Panc1 (cell line): ENCODE data around the gene ARHGEF28. TPM values are rescaled to one million over a fixed set of nuclear protein-coding genes. Genes with fewer than 3 reads are reported as not detected.

Experiments used
- ATAC-seq: fragments of 200-7000 bp; cut with Tn5 transposase; 2 replicates; pipeline ENCODE4 v1.9.1; 2020; ENCODE audit warnings: mild to moderate bottlenecking, moderate library complexity
- BruUV-seq: library from RNA; stranded (reverse); fragments of 400-500 nt; replicated peaks from 2 replicates; lab custom pipeline; 2021; lab: Mats Ljungman, UMichigan
- CTCF ChIA-PET: fragments of 300-600 bp; sonication (Branson Sonifier 250); formaldehyde crosslinking; loops from one replicate; lab custom pipeline; 2022; ENCODE audit warnings: antibody characterized with exemption; lab: Charles Lee
- POLR2A ChIA-PET: fragments of 300-600 bp; sonication (Branson Sonifier 250); formaldehyde crosslinking; loops from one replicate; lab custom pipeline; 2022; ENCODE audit warnings: antibody characterized with exemption; lab: Charles Lee
- DNase-seq: peaks from one replicate; pipeline ENCODE4 v3.0.0-alpha.2; 2010; ENCODE audit warnings: low read depth, low spot score
- H3K27ac ChIP-seq: 2 replicates; pipeline ENCODE4 v1.5.1; 2011; ENCODE audit warnings: mild to moderate bottlenecking, low read length, inconsistent platforms
- H3K27me3 ChIP-seq: fragments of 200-500 bp; sonication (Bioruptor generic); 2 replicates; pipeline ENCODE4 v1.6.0; 2014; ENCODE audit warnings: low read length, inconsistent platforms; ENCODE audit not compliant: control insufficient read depth, insufficient read depth
- H3K36me3 ChIP-seq: fragments of 200-500 bp; sonication (Bioruptor generic); 2 replicates; pipeline ENCODE4 v1.5.1; 2014; ENCODE audit warnings: inconsistent platforms, mild to moderate bottlenecking, low read length, moderate library complexity; ENCODE audit not compliant: control insufficient read depth, insufficient read depth
- H3K4me1 ChIP-seq: 2 replicates; pipeline ENCODE4 v1.5.1; 2011; ENCODE audit warnings: inconsistent platforms, mild to moderate bottlenecking, low read length, moderate library complexity; ENCODE audit not compliant: control insufficient read depth, insufficient read depth
- H3K4me3 ChIP-seq, 2 experiments: 2 replicates each; pipeline ENCODE4 v1.5.1; 2011 to 2012; ENCODE audit warnings: low read depth in 2 of 2, low read length in 2 of 2, mild to moderate bottlenecking in 2 of 2, inconsistent platforms in 1 of 2, moderate library complexity in 1 of 2
- H3K9me3 ChIP-seq: fragments of 200-500 bp; sonication (Bioruptor generic); 2 replicates; pipeline ENCODE4 v1.5.1; 2014; ENCODE audit warnings: low read depth, mild to moderate bottlenecking, inconsistent platforms, low read length, moderate library complexity; ENCODE audit not compliant: control insufficient read depth, insufficient read depth
- POLR2AphosphoS5 ChIP-seq: IDR thresholded peaks from 2 replicates; pipeline ENCODE4 v1.6.1; 2012; ENCODE audit warnings: mild to moderate bottlenecking, low read depth, low read length, moderate library complexity
- SIN3A ChIP-seq: IDR thresholded peaks from 2 replicates; pipeline ENCODE4 v1.6.1; 2012; ENCODE audit warnings: low read depth, mild to moderate bottlenecking, low read length, moderate library complexity, borderline replicate concordance; ENCODE audit not compliant: insufficient read depth
- TCF7L2 ChIP-seq: IDR thresholded peaks from 2 replicates; pipeline ENCODE4 v1.6.1; 2011; ENCODE audit warnings: mild to moderate bottlenecking, low read depth, low read length, inconsistent platforms
- in situ Hi-C: cut with HindIII; loops from 2 replicates; pipeline ENCODE4 v1.10.0; 2016; ENCODE audit warnings: low sequenced_read_pairs, low pct_unique_long_range_greater_than_20kb
- intact Hi-C: fragments of 100-400 bp; cut with micrococcal nuclease; formaldehyde crosslinking; loops from one replicate; pipeline ENCODE4 v1.10.0; 2022; ENCODE audit not compliant: unreplicated experiment
- total RNA-seq: library from RNA; stranded (reverse); gene quantifications from one replicate; pipeline ENCODE4 v1.2.1, GENCODE V29; 2021; ENCODE audit not compliant: unreplicated experiment
- TF ChIP-seq, protein P1 (sequence below), 2 experiments: IDR thresholded peaks; 2 replicates each; pipeline ENCODE4 v1.6.1; 2011 to 2012; ENCODE audit warnings: low read depth in 2 of 2, control low read depth in 1 of 2, low read length in 1 of 2, mild to moderate bottlenecking in 1 of 2, moderate library complexity in 1 of 2; ENCODE audit not compliant: insufficient read depth in 1 of 2
- TF ChIP-seq, protein P2 (sequence below): fragments of 450-650 bp; IDR thresholded peaks from 2 replicates; pipeline ENCODE4 v1.5.1; 2017; ENCODE audit warnings: mild to moderate bottlenecking

The ARHGEF28 gene
- total RNA-seq, 1 experiment from 2014 or later = 34.8 TPM

GRCh38 chr5:73702534-73702933 lies 76.5 kb downstream of the ARHGEF28 start:
- BruUV-seq = no TSS peak
- DNase-seq (no peak), ATAC-seq (no peak)
- no peaks in the 10 kb centered on the region for H3K36me3 ChIP-seq
- no peaks in the 10 kb centered on the region for H3K27me3 ChIP-seq
- intact Hi-C loops (no loop called here), in situ Hi-C loops (no loop called here)
- no peak for TF ChIP-seq TCF7L2
- no peak for TF ChIP-seq SIN3A
- no peak for TF ChIP-seq POLR2AphosphoS5
- CTCF ChIA-PET = no interaction called here
- H3K27ac ChIP-seq = no peak overlapping the region
- no peaks in the 10 kb centered on the region for H3K4me1 ChIP-seq
- no peak overlapping the region for H3K4me3 ChIP-seq
- POLR2A ChIA-PET = no interaction called here
- H3K9me3 ChIP-seq = no peaks in the 10 kb centered on the region

GRCh38 chr5:73702951-73703350 lies 77.0 kb downstream of the ARHGEF28 start:
- intact Hi-C loops (no loop called here), in situ Hi-C loops (no loop called here)
- no peak for TF ChIP-seq SIN3A
- TF ChIP-seq, protein P1, sequence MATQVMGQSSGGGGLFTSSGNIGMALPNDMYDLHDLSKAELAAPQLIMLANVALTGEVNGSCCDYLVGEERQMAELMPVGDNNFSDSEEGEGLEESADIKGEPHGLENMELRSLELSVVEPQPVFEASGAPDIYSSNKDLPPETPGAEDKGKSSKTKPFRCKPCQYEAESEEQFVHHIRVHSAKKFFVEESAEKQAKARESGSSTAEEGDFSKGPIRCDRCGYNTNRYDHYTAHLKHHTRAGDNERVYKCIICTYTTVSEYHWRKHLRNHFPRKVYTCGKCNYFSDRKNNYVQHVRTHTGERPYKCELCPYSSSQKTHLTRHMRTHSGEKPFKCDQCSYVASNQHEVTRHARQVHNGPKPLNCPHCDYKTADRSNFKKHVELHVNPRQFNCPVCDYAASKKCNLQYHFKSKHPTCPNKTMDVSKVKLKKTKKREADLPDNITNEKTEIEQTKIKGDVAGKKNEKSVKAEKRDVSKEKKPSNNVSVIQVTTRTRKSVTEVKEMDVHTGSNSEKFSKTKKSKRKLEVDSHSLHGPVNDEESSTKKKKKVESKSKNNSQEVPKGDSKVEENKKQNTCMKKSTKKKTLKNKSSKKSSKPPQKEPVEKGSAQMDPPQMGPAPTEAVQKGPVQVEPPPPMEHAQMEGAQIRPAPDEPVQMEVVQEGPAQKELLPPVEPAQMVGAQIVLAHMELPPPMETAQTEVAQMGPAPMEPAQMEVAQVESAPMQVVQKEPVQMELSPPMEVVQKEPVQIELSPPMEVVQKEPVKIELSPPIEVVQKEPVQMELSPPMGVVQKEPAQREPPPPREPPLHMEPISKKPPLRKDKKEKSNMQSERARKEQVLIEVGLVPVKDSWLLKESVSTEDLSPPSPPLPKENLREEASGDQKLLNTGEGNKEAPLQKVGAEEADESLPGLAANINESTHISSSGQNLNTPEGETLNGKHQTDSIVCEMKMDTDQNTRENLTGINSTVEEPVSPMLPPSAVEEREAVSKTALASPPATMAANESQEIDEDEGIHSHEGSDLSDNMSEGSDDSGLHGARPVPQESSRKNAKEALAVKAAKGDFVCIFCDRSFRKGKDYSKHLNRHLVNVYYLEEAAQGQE (IDR thresholded peaks at IDR 0.05; ENCODE audit: insufficient read depth in 1 of 2, low read depth in 2 of 2, low read length in 1 of 2) = no peak
- TF ChIP-seq POLR2AphosphoS5 = no peak
- no peak for TF ChIP-seq TCF7L2
- TF ChIP-seq, protein P2, sequence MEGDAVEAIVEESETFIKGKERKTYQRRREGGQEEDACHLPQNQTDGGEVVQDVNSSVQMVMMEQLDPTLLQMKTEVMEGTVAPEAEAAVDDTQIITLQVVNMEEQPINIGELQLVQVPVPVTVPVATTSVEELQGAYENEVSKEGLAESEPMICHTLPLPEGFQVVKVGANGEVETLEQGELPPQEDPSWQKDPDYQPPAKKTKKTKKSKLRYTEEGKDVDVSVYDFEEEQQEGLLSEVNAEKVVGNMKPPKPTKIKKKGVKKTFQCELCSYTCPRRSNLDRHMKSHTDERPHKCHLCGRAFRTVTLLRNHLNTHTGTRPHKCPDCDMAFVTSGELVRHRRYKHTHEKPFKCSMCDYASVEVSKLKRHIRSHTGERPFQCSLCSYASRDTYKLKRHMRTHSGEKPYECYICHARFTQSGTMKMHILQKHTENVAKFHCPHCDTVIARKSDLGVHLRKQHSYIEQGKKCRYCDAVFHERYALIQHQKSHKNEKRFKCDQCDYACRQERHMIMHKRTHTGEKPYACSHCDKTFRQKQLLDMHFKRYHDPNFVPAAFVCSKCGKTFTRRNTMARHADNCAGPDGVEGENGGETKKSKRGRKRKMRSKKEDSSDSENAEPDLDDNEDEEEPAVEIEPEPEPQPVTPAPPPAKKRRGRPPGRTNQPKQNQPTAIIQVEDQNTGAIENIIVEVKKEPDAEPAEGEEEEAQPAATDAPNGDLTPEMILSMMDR = no peak
- H3K4me3 ChIP-seq = no peak overlapping the region
- no peaks in the 10 kb centered on the region for H3K27me3 ChIP-seq
- no peaks in the 10 kb centered on the region for H3K4me1 ChIP-seq
- ATAC-seq (no peak), DNase-seq (no peak)
- no peaks in the 10 kb centered on the region for H3K36me3 ChIP-seq
- H3K27ac ChIP-seq = no peak overlapping the region
- H3K9me3 ChIP-seq = no peaks in the 10 kb centered on the region
- POLR2A ChIA-PET = no interaction called here
- no TSS peak for BruUV-seq
- CTCF ChIA-PET = no interaction called here

- ATAC-seq (no peak), DNase-seq (no peak)
- H3K36me3 ChIP-seq = no peaks in the 10 kb centered on the region
- H3K27ac ChIP-seq = no peak overlapping the region
- CTCF ChIA-PET = interaction anchor here (0.8 kb wide), 1 partner anchor 24 kb away, joined by 3 read pairs; no protein-coding TSS in a partner anchor
- H3K9me3 ChIP-seq = peaks cover 10% of the 10 kb centered on the region; the same call in 1 of the 2 replicates
- no peak overlapping the region for H3K4me3 ChIP-seq
- TF ChIP-seq, protein P2 = peak; percentile 11; the same call in 1 of the 2 replicates
- TF ChIP-seq, protein P1 (IDR thresholded peaks at IDR 0.05; ENCODE audit: insufficient read depth in 1 of 2, low read depth in 2 of 2, low read length in 1 of 2) = no peak
- H3K27me3 ChIP-seq = no peaks in the 10 kb centered on the region
- POLR2A ChIA-PET = no interaction called here
- BruUV-seq = no TSS peak
- H3K4me1 ChIP-seq = no peaks in the 10 kb centered on the region
- intact Hi-C loops = no loop called here
- in situ Hi-C loops = no loop called here
Observed at GRCh38 chr5:73705364-73705763, 79.4 kb downstream of the ARHGEF28 start.
